ENCODE results near the gene MAN2C1.

GRCh38 chr15:75359537-75360250, 8.7 kb downstream of the MAN2C1 start:
- TF ChIP-seq TARDBP (IDR thresholded peaks at IDR 0.05) (no peak), BHLHE40 (IDR thresholded peaks at IDR 0.05; ENCODE audit: borderline replicate concordance) (no peak), ZNF384 (IDR thresholded peaks at IDR 0.05) (no peak), ARNT (IDR thresholded peaks at IDR 0.05) (no peak), NFRKB (IDR thresholded peaks at IDR 0.05) (no peak), LEF1 (IDR thresholded peaks at IDR 0.05; ENCODE audit: borderline replicate concordance) (no peak), PKNOX1 (IDR thresholded peaks at IDR 0.05) (no peak), CTBP1 (IDR thresholded peaks at IDR 0.05; ENCODE audit: borderline replicate concordance) (no peak), SP1 (IDR thresholded peaks at IDR 0.05) (no peak), ELF4 (IDR thresholded peaks at IDR 0.05) (no peak), L3MBTL2 (conservative IDR thresholded peaks at IDR 0.05) (no peak), FOXA1 (IDR thresholded peaks at IDR 0.05) (no peak)
